CD4-positive, alpha-beta T cell treated with Interleukin-17A for 4 hours (primary cell): ENCODE results near the gene TMEM86A.
A peak's percentile ranks its signal among the peaks of the same experiment; 100 is the strongest.

Experiments used
- DNase-seq: peaks from one replicate; pipeline ENCODE4 v3.0.0-alpha.2; 2020; ENCODE audit warnings: mixed read lengths

Gene TMEM86A

DNA sequence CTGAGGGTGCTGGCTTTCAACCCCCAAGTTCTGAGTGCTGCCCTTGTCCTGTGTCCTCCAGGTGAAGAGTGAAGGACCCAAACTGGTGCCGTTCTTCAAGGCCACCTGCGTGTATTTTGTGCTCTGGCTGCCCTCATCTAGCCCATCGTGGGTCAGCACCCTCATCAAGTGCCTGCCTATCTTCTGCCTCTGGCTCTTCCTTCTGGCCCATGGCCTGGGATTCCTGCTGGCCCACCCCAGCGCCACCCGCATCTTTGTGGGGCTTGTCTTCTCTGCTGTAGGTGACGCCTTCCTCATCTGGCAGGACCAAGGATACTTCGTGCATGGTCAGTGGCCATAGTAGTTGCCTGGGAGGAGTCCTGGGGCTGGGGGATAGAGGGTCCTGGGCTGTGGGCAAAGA is 2.3 kb downstream of the TMEM86A start:
- DNase-seq = no peak

DNA sequence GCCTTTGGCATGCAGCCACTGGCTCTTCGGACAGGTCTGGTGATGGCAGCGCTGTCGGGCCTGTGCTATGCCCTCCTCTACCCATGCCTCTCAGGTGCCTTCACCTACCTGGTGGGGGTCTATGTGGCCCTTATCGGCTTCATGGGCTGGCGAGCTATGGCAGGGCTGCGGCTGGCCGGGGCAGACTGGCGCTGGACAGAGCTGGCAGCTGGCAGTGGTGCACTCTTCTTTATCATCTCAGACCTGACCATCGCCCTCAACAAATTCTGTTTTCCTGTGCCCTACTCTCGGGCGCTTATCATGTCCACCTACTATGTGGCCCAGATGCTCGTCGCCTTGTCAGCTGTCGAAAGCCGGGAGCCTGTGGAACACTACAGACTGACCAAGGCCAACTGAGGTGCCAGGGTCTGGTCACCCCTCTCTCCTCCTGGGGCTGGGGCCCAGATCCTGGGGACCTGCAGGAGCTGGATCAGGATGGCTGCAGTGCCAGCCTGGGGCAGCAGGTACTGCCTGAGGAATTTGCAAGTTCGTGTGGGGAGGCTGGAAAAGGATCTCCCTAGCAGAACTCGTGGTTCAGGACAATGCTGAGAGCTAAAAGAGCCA is 3.1 kb downstream of the TMEM86A start:
- DNase-seq = no peak

DNA sequence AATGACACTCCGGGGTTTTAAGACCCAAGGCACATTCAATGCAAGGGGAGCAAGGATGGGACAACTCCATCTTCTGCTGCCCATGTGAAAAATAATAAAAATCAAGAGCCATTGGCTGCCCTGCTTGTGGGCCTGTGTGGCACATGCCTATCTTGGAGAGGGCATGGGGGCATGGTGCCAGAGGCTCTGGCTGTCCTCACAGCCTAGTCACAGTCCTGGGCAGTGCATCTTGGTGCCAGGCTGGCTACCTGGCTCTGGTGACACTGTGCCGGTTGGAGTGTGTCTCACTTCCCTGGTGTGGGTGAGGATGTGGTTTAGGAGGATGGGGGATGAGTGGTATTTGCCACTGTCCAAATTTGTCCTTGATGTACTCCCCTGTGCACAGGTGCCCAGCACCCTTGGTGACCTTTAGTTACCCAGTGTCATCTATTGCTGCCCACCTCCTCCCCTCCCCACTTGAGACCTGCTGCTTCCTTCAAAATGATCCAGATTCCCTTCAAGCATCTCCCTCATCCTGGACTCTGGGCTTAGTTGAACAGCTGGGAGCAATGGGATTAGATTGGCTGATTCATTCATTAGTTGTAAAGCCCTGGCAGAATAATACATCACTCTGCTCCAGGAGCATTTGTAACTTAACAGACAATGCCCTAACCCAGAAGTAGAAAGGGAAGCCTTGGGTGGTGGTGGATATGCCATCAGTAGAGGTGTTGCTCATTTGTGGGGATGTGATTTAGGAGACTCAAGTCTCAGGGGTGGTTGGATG is 4.6 kb downstream of the TMEM86A start:
- DNase-seq = no peak

DNA sequence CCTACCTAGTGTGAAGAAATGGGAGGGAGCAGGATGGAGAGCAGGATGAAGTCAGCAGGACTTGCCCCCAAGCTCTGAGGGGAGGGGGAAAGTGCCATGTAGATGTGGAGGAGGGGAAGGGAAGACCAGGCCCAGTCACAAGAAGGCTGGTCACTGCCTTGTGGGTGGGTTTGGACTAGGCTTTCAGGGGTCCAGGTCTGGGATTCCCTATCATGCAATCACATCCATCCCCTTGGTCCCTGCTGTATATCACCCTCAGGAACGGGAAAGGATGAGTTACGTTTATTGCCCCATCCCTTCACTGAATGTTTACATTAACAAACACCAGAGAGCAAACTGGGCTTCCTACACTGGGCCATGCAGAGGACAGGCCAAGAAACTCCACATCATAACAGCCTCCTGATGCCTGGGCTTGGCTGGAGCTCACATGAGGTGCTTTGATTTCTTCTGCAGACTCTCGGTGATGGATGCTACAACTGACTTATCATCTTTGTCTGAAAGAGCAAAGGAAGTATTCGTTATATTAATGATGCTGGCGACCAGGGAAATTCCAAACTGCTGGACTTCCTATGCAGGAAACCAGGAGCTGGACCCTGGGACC is 5.6 kb downstream of the TMEM86A start:
- no peak for DNase-seq

DNA sequence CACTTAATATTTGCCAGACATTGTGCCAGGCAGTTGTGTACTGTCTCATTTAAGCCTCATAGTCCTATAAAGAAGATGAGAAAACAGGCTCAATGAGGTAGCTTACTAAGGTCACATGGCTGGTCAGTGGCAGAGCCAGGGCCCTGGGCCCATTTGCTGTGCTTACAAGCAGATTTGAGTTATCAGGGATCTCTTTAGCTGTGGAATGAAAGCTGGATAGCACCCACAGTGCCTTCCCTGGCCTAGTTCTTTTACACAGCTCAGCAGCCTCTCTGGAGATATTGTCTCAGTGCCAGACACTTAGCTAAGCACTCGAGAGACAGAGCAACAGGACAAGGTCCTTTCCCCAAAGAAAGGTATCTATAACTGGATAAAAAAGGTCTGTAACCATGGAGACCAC is 6.1 kb downstream of the TMEM86A start:
- no peak for DNase-seq

DNA sequence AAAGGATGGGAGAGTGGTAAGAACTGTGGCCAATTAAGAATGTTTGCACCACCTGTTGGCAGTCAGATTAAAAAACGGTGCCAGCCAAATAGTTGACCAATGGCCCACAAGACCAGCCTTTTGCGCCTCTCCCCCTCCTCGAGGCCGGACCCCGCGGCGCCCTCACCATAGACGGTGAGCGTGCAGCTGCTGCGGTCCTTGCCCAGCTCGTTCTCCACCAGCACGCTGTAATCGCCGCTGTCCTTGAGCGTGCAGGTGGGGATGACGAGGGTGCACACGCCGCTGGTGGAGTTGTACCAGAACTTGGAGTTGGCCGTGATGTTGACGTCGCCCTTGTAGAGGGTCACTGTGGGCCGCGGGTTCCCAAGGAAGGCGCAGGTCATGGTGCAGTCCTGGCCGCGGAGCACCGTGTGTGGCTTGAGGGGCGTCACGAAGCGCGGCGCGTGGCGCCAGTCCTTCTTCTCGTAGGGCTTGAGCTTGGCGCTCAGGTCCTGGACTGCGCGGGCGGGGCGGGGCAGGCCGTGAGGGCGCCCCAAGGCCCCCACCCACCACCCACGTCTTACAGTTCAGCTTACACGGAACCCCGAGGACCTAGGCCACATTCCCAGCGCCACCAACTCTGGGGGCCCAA is 7.2 kb downstream of the TMEM86A start:
- peak; percentile 48 for DNase-seq

DNA sequence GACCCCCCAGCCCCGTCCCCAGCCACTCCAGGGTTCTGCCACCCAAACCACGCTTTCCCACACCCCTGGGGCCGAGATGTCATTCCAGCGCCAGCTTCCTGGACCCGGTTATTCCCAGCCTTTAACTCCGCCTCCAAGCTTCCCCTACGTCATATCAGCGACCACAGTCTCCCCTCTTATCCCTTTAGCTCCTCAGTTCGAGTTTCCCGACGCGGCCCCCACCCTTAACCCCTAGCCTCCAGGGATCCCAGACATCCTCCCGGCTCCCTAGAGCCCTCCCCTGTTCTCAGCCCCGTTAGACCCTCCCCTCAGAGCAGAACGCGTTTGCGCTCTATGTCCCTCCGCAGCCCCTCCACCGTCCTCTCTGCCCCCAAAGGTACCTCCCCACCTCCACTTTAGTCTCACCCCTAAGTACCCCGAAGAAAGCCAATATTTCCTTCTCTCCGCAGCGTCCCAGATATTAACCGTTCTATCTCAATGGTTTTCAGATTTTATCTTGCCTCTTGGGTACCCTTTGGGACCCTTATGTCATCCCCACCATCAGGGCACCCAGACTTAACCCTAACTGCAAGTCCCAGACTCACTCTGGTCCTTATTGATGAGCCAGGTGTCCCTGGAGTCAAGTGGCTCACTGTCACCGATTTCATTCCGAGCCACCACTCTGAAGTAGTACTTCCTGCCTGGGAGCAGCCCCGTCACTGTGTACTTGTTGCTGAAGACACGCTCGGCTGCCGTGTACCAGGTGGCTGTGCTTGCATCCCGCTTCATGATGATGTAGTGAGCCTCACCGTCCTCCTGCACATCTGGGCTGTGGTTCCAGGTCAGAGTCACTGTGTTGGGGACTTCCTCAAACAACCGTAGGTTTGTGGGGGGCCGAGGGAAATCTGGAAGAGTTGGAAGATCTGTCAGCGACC is 8.0 kb downstream of the TMEM86A start:
- peak; percentile 72 for DNase-seq

DNA sequence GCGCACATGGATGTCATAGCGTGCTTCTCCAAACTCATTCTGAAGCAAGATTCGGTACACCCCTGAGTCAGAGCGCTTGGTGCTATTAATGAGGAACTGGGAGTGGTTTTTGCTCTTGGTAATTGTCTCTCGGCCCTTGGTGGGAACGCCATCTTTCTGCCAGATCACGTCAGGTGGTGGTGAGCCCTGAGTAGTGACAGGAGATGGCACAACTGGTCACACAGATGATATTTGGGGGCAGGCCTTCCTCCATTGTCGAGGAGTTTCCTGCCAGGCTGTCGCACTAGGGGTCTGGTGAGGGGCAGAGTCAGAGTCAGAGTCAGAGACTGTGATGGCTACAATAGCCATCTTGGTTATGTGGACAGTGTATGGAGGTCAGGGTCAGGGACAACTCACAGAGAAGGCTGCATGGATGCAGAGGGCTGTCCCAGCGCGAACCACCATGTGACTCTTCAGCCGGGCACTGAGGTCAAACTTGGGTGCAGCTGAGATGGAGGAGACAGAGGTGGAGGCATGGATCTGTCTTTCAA is 9.3 kb downstream of the TMEM86A start:
- no peak for DNase-seq

DNA sequence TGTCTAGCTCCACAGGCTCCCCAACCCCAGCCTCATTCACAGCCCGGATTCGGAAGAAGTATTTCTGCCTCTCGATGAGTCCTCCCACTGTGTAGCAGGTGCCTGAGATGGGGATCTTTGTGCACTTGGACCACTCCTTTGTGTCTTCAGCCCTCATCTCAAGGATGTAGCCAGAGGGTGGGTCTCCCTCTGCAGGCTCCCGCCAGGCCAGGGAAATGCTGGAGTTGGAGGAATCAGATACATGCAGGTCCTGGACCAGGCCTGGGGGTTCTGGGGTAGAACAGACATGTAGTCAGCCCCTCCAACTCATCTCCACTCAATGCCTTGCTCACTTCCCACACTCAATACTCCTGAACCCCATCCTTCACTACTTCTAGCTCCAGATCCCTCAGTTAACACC is 10.8 kb downstream of the TMEM86A start:
- no peak for DNase-seq

DNA sequence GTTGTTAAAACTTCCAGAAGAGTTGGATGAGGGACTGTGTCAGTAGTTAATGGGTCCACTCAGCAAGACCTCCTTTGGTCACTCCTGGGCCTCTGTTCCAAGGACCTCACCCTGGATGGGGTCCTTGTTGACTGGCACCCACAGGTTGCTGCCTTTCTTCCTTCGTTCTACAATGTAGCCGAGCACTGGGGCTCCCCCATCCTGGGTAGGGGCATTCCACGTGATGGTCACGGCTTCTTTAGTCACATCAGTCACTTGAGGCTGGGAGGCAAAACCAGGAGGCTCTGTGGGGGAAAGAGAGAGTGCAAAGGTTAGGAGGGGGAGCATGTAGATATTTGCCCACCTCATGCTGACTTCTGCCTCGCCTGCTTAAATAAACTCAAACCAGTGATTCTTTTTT is 12.0 kb downstream of the TMEM86A start:
- DNase-seq = no peak

DNA sequence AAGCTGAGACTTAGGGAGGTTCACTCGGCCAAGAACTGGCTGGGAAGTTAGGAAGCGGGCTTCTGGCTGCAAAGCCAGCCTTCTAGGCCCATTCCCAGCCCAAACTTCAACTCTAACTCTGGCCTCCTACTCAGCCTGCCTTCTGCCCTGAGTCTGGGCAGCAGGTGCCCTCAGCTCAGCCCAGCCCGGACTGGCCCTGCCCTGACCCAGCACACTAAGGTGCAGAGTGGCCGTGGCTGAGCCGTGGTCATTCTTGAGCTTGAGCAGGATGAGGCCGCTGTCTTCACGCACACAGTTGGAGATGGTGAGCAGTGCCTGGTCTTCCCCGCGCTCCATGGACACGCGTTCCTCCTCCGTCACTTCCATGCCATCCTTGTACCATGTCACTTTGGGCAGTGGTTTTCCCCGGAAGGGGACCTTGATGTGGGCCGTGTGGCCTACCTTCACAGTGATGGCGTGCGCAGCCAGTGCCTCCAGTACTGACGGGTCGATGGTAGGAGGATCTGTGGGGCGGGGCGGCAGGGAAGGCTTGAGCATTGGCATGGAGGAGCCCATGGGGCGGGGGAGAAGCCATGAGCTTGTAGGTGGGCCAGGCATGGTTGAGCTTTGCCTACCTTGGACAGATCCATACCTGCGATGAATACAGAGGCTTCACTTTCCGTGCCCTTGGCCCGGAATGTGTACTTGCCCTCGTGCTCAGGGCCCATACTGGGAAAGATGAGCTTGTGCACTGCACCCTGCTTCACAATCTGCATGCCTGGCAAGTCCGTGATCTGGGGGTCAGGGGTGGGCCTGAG is 15.3 kb downstream of the TMEM86A start:
- no peak for DNase-seq

DNA sequence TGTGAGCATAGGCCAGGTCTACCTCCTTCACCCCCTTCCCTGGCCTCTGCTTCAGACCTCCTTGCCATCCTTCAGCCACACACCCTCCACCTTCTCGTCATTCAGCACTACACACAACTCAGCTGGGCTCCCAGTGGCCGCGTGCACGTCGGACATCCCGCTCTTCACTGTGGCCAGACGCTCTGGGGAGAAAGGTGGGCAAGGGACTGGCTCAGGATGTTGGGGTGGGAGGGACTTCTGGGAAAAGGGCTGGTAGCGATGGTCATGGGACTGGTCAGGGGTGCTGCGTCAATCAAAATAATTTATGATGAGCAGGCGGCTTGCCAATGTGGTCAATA is 15.8 kb downstream of the TMEM86A start:
- DNase-seq = no peak

DNA sequence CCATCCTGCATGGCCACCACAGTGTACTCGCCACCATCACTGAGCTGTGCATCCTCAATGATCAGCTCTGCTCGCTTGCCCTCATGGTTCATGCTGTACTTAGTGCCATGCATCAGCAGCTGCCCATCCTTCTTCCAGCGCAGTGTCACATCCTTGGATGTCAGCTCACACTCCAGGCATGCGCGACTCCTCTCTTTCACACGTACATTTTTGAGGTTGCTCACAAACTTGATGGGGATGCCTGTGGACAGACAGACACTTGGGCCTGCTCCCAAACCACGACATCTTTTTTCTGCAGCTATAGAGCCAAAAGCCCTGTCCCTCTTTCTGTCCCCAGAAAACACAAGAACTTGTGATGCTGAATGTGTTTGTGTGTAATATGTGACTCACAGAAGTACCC is 16.9 kb downstream of the TMEM86A start:
- no peak for DNase-seq

DNA sequence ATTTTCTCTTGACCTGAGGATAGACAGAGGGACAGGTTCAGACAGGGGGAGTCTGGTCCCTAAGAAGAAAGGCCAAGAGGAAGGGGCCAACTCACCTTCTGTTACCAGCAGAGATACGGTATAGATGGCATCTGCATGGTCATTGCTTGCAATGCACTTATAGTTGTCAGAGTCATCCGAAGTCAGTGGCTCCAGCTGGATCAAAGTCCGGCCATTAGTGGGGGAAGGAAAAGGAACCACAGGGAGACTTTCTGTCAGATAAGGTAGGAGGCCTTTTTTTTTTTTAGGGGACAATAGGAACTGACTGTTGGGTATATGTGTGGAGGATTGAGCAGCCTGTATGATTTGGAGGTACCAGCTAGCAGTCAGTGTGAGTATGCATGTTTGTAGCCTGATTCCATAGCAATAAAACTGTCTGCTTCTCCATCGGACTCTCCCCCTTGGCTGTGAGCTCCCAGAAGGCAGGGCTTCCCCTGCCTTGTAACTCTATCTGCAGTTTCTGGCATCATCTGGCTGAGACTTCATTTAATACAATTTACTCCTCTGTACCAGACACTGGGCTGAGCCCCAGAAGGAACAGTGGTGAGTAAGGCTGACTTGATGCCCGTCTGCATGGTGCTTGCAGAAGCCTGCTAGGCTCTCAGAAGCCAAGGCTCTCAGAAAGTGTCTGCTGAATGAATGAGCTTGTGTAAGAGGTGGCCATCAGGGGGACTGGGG is 21.7 kb downstream of the TMEM86A start:
- no peak for DNase-seq

DNA sequence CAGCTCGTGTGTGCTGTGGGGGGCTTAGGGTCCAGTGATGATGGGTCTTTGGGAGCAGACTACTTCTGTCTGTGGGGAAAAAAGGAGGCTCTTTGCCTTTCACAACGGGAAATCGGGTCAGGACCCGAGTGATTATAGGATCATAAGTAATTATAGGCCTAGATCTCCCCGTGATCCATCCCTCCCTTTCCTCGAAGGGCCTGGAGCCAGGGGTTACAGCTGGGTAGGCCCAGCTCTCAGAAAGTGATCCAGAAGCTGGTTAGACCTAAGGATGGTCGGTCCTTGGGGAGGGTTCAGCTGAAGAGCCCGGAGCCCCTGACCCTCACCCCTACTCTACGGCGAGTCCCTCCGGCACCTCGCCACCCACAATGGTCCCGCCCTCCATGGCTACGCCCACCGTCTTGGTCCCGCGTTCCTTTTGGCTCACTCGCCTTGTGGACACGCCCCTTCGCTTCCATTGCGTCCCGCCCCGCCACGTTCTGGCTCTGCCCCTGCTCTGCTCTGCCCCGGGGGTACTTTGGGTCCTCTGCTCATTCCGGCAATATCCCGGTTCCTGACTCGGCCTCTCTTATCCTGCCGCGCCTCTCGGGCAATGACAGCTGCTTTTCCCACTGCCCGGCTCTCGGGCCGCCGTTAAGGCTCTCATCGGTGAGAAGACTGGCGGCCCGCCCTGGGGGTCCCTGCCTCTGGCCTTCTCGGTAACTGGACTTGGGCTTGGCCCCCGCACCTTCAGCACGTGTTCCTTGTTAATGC is 22.4 kb downstream of the TMEM86A start:
- DNase-seq = peak; percentile 92

DNA sequence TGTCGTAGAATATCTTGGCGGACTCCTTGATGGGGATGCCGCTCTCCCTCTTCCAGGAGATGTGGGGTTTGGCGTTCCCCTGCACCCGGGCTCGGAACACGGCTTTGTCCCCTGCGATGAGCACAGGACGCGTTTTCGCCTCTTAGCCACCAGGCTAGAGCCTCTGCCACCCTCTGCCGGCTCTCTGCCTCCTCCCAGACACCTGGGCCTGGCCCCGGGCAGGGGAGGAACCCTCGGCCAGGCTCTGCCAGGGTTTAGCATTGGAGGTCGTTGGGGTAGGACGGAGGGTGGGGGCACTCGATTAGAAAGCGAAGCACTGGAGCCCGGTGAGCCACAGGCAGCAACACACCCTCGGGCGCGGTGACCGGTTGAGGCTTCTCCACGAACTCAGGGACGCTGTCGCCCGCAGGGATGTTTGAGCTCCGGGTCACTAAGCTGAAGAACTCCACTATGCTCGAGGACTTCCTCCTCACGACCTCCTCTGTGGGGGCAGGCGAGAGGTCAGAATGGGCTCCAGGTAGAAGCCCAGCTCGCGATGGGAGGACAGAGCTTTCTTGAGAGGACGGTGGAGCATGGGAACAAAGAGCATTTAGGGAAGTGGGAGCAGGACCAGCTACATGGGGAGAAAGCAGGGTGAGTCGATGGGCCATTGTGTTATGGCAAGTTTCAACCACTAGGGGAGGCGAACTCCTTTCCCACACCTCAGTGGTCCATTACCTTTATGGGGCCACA is 23.1 kb downstream of the TMEM86A start:
- DNase-seq = peak; percentile 65

DNA sequence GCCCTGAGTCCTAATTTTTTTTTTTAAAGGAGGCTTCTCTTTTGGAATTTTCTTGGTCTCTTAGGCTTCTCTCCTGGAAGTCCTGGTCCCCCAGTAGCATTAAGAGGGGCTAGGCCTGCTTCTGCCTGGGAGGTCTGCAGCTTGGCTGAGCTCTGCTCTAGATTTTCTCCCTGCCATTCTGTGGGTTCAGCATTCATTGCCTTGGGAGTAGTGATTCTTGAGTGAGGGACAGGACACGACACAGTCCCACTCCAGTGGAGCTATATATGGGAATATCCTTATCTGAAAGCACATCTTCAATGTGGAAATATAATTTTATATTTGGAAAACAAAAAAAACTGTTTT is 23.7 kb downstream of the TMEM86A start:
- DNase-seq = no peak

DNA sequence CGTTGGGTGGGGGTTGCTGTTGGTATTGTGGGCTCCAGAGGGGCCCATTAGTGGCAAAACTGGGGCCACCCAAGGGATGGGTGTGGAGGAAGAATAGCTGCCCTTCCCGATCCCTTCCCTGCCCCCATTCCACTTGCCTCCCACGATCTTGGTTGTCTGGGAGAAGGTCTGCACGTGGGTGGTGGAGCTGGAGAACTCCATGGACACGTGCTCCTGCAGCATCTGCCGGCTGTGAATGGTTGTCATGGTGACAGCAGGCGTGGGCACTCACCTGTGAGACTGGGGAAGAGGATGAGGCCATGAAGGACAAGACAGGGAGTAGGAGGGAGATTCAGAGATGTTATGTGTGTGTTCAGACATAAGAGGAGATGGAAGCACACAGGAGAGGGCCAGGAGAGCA is 25.4 kb downstream of the TMEM86A start:
- DNase-seq = no peak

DNA sequence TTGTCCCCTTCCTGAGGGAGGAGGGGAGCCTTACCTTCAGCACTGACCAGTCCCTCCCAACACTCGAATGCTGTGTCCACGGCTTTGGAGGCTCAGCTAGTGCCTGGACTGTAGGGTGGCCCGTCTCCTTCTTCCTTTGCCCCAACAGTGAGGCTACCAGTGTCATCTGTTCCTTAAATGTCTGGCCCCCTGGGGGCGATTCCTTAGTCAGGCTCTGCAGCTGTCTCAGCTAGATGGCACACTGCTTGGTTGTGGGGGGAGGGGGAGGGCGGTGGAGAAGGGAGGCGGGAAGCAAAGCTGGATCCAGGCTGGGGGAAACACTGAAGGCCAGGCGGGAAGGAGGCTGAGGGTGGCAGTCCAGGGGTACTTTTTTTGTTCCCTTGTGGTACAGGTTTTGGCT is 27.5 kb downstream of the TMEM86A start, which contains the start of gene IGSF22:
Gene IGSF22, minus strand, starts transcription at position 149 of the 400 bp plus-strand sequence. CDS start 1,952 bp downstream, outside the sequence.
- no peak for DNase-seq
